VCaP (cell line): ENCODE measurements around the gene CACNA2D2.

Source experiments
- H3K27ac ChIP-seq: fragments of 450-650 bp; 2 replicates; pipeline ENCODE4 v1.5.1; 2017
- TF ChIP-seq, protein P1 (sequence below): fragments of 450-650 bp; conservative IDR thresholded peaks from 2 replicates; pipeline ENCODE4 v1.5.1; 2017; ENCODE audit warnings: mild to moderate bottlenecking, moderate library complexity

CACNA2D2 gene

GRCh38 chr3:50473768-50474167 is 29.7 kb downstream of the CACNA2D2 start:
- TF ChIP-seq, protein P1, sequence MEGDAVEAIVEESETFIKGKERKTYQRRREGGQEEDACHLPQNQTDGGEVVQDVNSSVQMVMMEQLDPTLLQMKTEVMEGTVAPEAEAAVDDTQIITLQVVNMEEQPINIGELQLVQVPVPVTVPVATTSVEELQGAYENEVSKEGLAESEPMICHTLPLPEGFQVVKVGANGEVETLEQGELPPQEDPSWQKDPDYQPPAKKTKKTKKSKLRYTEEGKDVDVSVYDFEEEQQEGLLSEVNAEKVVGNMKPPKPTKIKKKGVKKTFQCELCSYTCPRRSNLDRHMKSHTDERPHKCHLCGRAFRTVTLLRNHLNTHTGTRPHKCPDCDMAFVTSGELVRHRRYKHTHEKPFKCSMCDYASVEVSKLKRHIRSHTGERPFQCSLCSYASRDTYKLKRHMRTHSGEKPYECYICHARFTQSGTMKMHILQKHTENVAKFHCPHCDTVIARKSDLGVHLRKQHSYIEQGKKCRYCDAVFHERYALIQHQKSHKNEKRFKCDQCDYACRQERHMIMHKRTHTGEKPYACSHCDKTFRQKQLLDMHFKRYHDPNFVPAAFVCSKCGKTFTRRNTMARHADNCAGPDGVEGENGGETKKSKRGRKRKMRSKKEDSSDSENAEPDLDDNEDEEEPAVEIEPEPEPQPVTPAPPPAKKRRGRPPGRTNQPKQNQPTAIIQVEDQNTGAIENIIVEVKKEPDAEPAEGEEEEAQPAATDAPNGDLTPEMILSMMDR: no peak

DNA sequence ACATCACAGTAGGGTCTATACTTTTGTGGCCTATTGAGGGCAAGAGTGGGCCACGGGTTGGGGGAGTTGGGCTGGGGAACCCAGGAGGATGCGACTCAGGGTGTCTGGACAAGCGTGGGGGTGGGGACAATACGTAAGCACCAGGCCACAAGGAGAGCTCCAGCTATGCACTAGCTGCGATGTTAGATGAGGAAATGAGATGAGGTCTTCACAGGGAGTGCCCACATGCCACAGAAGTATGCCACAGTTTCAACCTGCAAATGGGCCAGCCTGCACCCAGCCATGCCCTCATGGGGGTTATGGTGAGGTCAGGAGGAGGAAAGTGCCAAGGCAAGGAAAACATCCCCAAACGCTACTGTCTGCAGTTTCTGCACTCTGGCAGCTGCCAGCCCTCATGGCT is 30.5 kb downstream of the CACNA2D2 start:
- no peak overlapping the region for H3K27ac ChIP-seq
- TF ChIP-seq, protein P1: no peak

More at GRCh38 chr3:50473768-50474167, 29.7 kb downstream of the CACNA2D2 start:
- H3K27ac ChIP-seq: no peak overlapping the region

GRCh38 chr3:50470658-50471057 is 32.8 kb downstream of the CACNA2D2 start:
- no peak overlapping the region for H3K27ac ChIP-seq
- TF ChIP-seq, protein P1: no peak

DNA sequence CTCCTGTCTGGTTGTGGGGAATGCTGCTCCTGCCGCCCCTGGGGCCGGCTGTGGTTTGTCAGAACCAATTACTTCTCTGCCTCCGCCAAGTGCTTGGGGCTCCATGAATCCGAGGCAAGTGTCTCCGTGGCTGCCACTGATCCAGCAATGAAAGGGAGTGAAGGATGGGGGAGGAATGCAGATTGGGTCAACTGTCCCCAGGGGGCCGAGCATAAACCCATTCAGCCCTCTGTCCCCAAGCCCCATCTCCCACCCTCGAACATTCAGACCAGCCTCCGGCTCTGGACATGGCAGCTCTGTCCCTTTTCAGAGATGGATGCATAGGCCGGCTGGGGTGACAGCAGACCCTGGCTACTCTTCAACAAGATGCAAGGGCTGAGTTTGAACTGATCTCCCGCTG is 35.5 kb downstream of the CACNA2D2 start:
- TF ChIP-seq, protein P1: no peak
- no peak overlapping the region for H3K27ac ChIP-seq

DNA sequence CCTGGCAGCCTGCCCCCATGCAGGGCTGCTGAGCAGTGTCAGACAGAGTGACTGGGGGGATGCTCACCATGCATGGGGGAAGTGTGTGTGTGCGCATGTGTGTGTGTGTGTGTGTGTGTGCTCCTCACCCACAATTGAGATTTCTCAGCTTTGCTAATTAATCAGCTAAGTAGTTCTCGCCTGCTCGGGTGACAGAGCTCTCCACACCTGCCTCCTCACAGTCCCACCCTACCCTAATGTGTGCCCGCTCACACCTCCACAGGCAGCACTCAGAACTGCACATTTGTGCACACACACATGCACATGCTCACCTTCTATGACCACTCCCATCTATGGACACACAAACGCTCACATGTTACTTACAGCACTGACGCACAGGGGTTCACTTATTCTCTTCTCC is 37.3 kb downstream of the CACNA2D2 start:
- H3K27ac ChIP-seq: no peak overlapping the region
- TF ChIP-seq, protein P1: no peak

DNA sequence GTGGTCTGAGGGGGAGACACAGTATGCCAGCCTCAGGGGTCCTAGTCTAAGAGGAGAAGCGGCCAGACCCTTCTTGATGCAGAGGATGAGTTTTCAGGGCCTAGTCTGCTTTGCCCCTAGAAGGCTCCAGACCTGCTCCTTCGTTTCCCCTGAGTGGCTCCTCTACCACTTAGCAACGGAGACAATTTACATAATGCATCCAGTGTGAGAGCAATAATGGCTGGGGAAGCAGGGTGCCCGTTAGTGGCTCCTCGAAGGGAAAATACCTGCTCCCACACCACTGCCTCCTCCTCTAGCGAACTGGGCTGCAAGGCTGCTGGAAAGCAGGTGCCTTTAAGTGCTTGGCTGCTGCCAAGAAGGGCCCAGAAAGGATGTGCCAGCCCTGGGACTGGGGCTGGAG is 38.9 kb downstream of the CACNA2D2 start:
- TF ChIP-seq, protein P1: no peak

DNA sequence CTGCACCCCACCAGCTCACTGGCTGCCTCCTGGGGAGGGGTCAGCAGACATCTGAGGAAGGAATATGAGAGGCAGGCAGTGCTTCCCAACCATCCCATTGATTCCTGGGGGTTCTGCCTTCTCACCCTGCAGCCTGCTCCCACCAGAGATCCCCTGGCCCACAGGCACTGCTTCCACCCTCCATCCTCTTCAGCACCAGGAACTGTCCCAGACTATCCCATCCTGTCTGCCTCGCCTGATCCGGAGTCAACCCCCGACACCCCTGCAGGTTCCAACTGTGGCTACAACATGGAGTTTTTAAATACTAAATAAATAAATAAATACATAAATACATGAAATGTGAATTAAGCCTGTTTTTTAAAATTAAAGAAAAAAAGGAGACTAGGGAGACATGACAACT is 43.6 kb downstream of the CACNA2D2 start:
- TF ChIP-seq, protein P1: no peak
- H3K27ac ChIP-seq: no peak overlapping the region

More for the DNA sequence above, 38.9 kb downstream of the CACNA2D2 start:
- H3K27ac ChIP-seq: no peak overlapping the region
